Dedifferentiated amniotic fluid mesenchymal stem cell (primary cell): ENCODE measurements around the gene CDH15.

Experiments
- DNase-seq: peaks from one replicate; pipeline ENCODE4 v3.0.0-alpha.2; 2016; ENCODE audit errors: extremely low spot score

The CDH15 gene

DNA sequence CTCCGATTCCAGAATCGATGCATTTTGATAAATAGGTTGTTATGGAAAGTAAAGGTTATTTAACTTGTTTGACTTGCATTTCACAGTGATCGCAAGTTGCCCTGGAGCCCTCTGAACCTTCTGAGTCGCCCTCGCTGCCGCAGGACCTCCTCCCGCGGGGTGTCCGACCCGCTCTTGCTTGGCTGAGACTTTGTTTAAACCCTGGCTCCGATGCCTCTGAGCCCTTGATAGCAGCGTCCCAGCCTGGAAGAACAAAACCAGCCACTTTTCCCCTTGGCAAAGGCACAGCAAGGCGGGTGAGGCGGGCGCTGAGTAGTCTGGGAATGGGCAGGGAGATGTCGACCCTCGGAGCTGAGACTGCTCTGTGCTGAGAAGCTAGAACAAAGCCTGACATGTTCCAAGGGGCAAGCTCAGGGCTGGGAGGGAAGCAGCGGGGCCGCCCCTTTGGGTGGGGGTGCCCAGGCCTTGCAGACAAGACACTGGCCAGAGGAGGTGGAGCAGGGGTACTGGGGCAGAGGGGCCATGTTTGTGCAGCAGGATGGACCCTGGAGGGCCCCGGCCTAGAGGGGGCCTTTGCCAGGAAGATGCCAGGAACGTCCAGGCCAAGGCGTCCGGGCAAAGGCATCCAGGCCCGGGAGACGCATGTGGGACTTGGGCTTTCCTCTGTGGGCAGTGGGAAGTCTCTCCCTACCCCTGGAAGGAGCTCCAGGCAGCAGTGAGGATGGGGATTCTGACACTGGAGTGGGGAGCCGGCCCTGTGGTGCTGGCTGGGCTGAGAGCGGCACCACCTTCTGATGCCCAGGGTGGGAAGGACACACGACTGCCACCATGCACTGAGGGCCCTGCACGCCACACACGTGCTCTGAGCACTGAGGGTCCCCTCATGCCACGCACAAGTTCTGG, 30.3 kb upstream of the CDH15 start:
- no peak for DNase-seq

DNA sequence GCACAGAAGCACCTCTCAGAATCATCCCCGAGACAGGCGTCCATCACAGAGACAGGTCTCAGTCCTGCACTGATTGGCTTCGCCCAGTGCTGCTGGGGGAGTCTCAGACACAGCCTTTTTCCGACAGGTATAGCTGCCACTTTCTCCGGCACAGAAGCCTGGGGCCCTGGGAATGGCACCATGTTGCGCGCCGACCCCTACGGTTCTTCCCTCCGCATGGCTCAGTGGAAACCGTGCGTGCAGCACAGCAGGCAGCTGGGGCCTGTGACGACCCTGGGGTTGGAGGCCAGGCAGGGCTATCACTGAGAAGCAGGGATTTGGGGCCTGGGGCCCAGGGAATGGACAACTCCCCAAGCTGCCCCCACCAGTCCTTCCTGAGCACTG, 29.7 kb upstream of the CDH15 start:
- no peak for DNase-seq

DNA sequence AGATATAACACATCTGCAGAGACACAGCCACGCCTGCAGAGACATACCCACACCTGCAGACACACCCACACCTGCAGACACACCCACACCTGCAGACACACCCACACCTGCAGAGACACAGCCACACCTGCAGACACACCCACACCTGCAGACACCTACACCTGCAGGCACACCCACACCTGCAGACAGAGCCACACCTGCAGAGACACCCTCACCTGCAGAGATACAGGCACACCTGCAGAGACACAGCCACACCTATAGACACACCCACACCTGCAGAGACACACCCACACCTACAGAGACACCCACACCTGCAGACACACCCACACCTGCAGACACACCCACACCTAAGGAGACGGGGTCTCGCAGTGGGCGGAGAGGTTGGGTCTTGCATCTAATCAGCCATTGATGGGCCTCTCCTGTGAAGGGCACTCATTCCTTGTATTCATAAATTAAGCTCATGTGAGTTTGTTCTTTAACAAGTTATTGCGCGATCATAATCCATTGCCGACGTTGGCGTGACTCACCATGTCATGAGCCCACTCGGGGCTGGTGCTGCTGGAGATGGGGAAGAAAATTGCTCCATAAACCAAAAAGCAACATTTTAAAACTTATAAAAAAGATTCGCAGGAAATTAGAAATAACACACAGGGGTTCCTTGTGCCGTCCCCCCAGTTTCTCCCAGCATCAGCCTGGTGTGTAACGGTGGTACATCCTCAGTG, 28.9 kb upstream of the CDH15 start:
- DNase-seq = no peak

DNA sequence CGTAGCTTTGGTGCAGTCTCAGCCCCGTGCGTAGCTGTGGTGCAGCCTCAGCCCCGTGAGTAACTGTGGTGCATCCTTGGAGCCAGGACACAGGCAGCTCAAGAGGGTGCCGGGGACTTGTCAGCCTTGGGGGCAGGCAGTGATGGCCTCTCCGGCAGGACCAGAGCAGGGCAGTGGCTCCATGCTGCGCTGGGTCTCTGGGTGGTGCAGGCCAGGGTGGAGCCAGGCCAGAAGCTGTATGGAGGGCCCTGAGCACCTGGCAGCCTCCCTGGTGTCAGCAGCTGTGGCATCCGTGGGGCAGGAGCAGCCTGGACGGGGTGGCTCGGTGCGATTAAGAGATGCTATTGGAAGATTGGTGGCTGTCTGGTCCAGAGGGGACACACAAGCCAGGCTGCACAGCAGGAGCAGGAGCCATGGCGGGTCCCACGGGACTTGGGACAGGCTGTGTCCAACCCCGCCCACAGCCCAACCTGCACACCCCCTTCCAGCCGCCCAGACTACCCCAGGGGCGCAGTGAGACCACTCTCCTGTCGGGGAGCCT, 28.3 kb upstream of the CDH15 start:
- no peak for DNase-seq

DNA sequence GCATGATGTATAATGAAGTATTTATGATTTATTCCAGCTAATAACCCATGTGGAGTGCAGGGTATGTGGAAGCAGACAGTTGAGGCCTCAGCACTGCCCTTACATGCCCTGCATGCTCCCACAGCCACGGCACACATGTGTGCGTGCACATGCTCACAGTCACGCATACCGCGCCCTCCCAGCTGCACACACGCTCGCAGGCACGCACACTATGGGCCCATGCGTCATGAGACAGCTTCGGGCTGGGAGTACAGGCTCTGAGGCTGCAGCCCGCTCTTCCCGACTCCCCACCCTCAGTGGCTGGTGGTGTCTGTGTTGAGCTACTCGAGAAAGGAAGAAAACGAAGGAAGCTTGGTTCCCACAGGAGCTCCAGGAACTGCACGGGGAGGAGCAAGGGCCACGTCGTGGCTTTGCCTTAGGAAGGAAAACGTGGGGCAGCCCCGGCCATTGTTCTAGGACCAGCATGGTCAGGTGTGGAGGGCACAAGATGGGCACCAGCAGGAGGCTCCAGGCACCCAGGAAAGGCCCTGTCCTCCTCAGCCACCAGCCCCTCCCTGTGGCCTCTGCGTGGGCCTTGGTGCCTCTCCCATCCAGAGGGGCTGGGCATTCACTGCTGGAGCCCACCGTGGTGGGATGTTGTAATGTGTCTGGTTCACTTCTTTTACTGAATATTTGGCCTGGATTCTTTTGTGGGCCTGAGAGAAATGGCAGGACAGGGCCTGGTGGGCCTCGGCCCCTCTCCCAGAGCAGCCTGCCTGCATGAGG, 27.5 kb upstream of the CDH15 start:
- no peak for DNase-seq

DNA sequence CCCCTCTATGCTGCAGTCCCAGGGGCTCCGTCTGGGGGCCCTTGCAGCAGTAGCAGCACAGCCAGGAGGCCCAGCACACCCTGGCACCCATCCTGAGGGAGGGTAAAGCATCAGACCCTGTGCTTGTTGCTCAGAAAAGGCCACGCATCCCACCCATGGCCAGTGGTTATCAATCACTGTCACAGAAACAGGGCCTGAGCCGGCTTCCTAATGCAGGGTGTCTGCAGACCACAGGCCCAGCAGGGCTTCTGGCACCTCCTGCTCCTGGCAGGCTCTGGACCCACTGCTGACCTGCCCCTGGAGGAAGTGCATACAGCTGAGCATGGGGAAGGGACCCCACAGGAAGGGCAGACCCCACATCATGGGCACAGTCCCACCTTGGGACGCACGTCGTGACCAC, 26.9 kb upstream of the CDH15 start:
- no peak for DNase-seq

DNA sequence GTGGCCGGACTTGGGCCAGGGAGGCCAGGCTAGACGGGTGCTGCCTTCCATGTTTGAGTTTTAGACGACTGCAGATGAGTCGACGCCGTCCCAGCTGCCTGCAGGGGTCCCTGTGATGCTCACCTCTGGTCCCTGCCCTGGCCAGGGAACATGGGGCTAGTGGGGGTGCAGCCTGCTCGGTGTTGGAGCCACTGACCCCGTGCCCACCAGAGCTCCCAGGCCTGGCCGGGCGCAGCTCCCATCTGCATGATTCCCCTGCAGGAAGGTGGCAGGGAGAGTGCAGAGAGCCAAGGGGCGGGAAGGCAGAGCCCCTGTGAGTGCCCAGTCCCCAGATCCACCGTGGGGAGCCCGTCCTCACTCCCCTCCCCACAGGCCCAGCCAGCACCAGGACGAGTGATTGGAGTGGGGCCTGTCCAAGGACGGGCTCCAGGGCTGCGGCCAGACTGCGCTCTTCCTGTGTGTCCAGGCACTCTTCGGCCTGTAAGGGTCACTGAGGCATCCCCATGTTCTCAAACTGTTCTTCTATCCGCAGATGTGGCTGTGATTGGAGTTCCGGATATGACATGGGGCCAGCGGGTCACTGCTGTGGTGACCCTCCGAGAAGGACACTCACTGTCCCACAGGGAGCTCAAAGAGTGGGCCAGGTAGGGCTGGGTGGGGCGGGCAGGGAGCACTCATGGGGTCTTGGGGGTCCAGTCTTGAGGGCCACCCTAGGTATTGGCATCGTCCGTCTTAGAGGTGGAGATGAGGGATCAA, 26.0 kb upstream of the CDH15 start:
- no peak for DNase-seq

DNA sequence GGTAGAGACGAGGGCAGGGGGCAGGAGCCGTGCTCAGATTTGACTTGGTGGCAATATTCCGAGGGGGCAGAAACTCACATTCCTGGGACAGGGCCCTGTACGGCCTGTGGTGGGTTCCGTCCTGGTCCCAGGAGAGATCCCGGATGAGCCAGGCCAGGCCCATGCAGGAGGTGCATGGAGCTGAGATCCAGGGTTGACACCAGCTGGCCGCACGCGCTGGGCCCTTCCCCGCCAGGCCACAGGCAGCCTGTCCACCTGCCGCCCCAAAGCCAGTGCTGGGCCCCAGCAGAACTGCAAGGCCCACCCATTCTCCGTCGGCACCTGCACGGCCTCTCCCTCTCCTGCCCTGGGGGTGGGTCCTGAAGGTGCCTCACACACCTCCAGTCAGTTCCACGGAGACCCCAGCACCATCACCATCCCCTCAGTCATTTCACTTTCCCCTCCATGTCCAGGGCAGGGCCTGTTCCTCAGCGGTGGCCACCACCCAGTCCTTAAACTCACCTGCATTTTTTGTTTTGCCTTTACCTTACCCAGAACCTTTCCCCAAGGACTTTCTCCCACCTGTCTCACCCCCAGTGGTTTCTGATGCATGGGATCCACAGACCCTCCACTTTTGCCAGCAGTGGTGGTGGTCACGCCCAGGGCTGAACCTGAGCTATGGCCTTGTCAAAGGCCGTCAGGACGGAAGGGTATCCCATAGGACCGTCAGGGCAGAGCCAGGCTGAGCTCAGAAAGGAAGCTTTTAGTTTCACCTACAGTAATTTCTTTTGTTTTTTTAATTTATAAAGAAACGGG, 25.1 kb upstream of the CDH15 start:
- no peak for DNase-seq

DNA sequence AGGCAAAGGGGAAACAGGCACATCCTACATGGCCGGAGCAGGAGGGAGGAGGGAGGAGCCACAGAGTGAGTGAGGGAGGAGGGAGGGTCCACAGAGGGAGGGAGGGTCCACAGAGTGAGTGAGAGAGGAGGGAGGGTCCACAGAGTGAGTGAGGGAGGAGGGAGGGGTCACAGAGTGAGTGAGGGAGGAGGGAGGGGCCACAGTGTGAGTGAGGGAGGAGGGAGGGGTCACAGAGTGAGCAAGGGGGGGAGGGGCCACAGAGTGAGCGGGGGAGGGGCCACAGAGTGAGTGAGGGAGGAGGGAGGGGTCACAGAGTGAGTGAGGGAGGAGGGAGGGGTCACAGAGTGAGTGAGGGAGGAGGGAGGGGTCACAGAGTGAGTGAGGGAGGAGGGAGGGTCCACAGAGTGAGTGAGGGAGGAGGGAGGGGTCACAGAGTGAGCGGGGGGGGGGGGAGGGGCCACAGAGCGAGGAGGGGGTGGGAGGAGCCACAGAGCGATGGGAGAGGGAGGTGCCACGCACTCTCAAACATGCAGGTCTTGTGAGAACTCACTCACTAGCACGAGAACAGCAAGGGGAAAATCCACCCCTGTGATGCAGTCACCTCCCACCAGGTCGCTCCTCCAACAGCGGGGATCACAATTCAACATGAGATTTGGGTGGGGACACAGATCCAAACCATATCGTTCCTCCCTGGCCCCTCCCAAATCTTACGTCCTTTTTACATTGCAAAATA, 24.3 kb upstream of the CDH15 start:
- DNase-seq = no peak

DNA sequence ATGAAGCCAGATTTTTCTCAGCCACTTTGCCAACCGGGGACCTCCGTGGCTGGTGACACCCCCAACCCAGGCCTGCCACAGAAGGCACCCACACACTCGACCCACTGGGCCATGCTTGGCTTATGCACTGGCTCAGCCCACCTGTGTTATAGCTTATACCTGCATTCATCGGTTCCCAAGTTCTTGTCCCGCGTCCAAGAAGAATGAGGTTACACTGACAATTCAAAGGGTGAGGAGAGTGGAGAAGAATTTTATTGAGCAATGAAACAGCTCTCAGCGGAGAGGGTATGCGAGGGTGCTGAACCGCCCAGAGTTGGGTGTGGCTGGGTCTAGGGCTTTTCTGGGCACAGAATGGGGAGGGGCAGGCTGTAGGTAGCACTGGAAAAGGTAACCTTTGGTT, 22.2 kb upstream of the CDH15 start:
- DNase-seq = no peak

DNA sequence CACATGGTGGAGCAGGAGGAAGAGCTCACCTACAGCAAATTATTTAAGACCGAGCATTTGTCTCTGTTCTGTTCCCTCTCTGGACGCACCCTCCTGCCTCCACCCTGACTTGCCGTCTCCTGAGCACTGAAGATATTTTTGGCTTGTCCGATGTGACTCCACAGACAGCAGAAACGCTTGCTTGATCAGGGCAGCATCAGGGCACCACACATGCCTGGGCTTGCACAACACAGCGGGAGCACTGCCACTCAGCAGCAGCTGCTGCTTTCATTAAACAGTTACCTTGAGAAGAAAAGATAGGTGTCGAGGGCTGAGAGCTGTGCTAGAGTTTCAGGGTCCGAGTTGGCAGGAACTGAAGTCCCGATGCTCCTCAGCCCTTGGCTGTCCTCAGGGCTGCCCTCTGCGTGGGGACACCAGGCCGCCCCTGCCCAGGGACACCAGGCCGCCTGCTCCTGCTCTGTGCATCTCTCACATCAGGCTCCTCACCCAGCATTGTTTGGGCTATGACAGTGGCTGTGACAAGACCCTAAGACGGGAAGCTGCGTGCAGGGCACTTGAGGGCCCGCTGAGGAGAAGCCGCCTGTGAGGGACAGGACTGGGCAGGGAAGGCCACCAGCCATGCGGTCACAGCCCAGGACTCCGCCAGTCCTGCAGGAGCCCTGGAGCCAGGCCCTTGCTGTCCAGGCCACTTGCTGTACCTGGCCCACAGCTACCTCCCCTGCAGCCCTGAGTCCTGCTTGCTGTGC, 21.3 kb upstream of the CDH15 start:
- no peak for DNase-seq

DNA sequence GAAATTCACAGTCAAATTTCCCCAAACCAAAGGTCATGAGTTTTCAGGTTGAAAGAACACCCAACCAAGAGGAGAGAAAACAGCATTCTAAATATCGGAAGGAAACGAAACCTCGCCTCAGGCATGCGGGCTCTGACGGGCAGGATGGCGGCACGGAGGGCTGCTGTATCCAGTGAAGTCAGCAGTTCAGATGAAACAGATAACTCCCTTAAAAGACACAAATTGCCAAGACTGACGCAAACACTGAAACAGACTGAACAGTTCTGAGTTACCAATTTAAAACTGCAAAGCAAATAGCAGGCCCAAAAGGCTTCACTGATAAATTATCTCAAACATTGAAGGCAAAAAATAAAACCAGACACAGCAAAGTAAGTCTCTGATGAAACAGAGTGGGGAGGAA, 20.6 kb upstream of the CDH15 start:
- DNase-seq = no peak

DNA sequence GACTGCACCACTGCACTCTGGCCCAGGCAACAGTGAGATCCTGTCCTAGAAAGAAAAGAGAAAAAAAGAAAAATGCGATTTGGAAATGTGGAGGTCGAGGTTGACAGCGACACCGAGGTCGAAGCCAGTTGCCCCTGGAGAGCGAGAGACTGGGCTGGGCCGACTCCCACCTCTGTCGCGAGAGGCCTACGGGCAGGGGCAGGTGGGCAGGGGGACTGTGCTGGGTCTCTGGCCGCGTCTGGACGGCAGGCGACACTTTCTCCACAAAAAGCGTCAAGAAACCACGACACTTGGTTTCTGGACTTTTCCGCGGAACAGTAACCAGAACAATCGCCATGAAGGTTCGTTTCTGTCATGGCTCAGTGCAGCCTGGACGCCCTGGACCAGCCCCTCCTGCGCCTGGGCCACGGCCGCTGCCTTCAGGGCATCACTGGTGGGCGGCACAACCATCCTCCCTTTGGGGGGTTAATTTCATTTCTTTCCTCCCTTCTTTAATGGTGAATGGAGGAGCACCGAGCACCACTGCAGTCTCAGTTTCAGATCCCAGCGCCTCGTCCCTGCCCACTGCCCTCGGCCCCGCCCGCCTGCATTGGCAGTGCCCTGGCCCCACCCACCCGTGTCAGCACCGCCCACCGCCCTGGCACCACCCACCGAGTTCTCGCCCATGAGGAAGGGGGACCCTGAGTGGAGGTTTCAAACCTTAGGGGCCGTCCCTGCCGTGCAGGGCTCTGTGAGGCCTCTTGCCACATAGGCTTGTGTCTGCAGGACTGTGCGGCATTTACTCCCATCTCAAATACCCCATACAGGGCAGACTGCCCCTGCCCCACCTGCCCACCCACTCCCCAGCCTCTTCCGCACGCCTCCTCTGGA, 18.5 kb upstream of the CDH15 start:
- DNase-seq = no peak

DNA sequence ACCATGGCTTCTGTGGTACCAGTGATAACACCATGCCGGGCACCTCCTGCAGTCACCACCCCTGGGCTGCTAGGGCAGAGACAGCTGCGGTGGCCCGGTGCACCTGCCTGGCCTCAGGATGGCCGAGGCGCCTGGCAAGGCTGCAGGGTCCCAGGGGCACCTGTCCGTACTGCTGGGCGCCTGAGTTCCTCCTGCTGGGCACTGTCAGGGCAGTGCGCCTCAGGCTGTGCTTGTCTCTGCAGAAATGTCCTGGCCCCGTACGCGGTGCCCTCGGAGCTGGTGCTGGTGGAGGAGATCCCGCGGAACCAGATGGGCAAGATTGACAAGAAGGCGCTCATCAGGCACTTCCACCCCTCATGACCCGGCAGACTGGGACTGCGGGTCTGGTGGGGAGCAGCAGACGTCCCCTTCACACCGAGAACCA, 17.7 kb upstream of the CDH15 start:
- DNase-seq = no peak

DNA sequence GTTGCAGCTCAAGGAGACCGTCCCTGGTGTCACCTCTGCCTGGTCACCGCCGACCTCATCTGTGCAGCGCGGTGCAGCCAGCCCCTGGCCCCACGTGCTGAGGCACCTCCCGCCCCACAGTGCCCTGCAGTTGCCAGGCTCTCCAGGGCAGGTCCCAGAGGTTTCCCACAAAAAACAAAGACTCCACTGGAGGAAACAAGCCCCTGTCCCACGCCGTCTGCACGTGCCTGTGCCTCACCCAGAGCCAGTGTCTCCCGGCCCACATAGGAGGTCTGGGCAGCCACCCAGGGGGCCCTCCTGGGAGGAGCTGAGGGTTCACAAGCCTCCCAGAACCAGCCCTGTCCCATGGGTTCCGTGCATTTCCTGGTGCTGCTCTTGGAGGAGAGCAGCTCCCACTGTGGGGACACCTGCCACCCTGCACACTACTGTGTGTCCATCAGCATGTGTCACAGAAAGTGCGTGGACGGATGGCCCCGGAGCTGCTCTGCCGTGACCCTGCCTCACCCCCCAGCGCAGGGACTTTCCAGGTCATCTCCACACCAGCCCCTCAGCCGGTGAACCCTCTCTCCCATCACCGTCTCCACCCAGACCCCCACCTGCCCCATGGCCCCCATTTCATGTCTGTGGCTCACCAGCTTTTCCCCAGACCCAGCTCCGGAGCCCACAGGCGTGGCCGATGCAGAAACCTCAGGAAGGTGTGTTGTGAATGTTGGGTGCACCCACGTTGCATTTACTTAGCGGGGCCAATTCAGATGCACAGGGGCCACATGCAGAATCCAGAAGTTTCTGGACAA, 17.0 kb upstream of the CDH15 start:
- no peak for DNase-seq

DNA sequence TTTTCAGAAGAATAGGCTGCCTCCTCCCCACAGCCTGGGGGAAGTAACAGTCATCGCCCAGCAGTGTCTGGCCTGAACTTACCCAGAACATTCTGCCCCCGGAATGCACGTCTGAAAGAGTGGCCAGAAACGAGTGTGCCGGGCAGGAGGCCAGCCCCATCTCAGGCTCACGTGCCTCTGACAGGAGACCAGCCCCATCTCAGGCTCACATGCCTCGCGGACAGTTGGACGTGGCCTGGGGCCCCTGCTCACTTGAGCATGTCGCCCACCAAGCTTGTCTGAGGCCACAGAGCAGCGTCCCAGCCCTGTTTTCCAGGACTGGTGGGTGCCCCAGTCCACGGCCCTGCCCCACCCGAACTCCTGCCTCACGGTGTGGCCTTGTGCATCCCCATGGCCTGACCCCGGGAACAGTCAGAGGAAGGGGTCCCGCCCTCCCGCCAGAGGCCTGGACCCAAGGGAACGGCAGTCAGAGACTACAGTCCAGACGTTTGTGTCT, 16.3 kb upstream of the CDH15 start:
- peak; percentile 37 for DNase-seq
